Ishikawa (cell line): ENCODE measurements around the gene ENTREP3.
A peak's percentile ranks its signal among the peaks of the same experiment; 100 is the strongest.

Experiments
- CEBPB ChIP-seq: IDR thresholded peaks from 2 replicates; pipeline ENCODE4 v1.6.1; 2012
- CREB1 ChIP-seq: IDR thresholded peaks from 2 replicates; pipeline ENCODE4 v1.6.1; 2012; ENCODE audit warnings: low read depth
- EGR1 ChIP-seq: IDR thresholded peaks from 2 replicates; pipeline ENCODE4 v1.6.1; 2012
- EP300 ChIP-seq: IDR thresholded peaks from 2 replicates; pipeline ENCODE4 v1.6.1; 2012; ENCODE audit warnings: borderline replicate concordance
- FOXM1 ChIP-seq: IDR thresholded peaks from 2 replicates; pipeline ENCODE4 v1.6.1; 2012; ENCODE audit warnings: low read depth, borderline replicate concordance
- MAX ChIP-seq: IDR thresholded peaks from 2 replicates; pipeline ENCODE4 v1.6.1; 2012
- NFIC ChIP-seq: IDR thresholded peaks from 2 replicates; pipeline ENCODE4 v1.6.1; 2012
- RAD21 ChIP-seq: IDR thresholded peaks from 2 replicates; pipeline ENCODE4 v1.6.1; 2012; ENCODE audit warnings: low read depth
- REST ChIP-seq: IDR thresholded peaks from 2 replicates; pipeline ENCODE4 v1.6.1; 2012; ENCODE audit warnings: low read depth, mild to moderate bottlenecking
- TAF1 ChIP-seq: IDR thresholded peaks from 2 replicates; pipeline ENCODE4 v1.6.1; 2012; ENCODE audit warnings: low read depth, mild to moderate bottlenecking
- TCF12 ChIP-seq: IDR thresholded peaks from 2 replicates; pipeline ENCODE4 v1.6.1; 2012; ENCODE audit warnings: low read depth
- TEAD4 ChIP-seq: IDR thresholded peaks from 2 replicates; pipeline ENCODE4 v1.6.1; 2012
- USF1 ChIP-seq: IDR thresholded peaks from 2 replicates; pipeline ENCODE4 v1.6.1; 2012
- YY1 ChIP-seq: IDR thresholded peaks from 2 replicates; pipeline ENCODE4 v1.6.1; 2012; ENCODE audit warnings: low read depth
- ZBTB7A ChIP-seq: IDR thresholded peaks from 2 replicates; pipeline ENCODE4 v1.6.1; 2012; ENCODE audit warnings: low read depth

ENTREP3 gene

GRCh38 chr1:155250633-155251449, 4.4 kb downstream of the ENTREP3 start:
- peak; percentile 80 for TF ChIP-seq YY1
- no peak for TF ChIP-seq CREB1
- no peak for TF ChIP-seq REST
- peak; percentile 87 for TF ChIP-seq RAD21
- 0 out of 2 replicates have a peak, but pooled peaks have one; percentile 19 for TF ChIP-seq TCF12

- TF ChIP-seq CEBPB (no peak), RAD21 (no peak), FOXM1 (no peak), ZBTB7A (no peak), REST (no peak), CREB1 (no peak), NFIC (no peak), MAX (no peak)
These were observed 5.0 kb downstream of the ENTREP3 start for GRCh38 chr1:155250246-155250632.

- no peak for TF ChIP-seq CREB1
- TF ChIP-seq TCF12: no peak
- TF ChIP-seq REST: no peak
- no peak for TF ChIP-seq CEBPB
- TF ChIP-seq TEAD4: no peak
- TF ChIP-seq EGR1: no peak
- TF ChIP-seq USF1: no peak
- TF ChIP-seq NFIC: no peak
These were observed 7.4 kb downstream of the ENTREP3 start for GRCh38 chr1:155247667-155248553.

GRCh38 chr1:155245163-155245524, 10.1 kb downstream of the ENTREP3 start:
- no peak for TF ChIP-seq EP300
- TF ChIP-seq RAD21: no peak
- TF ChIP-seq EGR1: no peak
- no peak for TF ChIP-seq TCF12
- no peak for TF ChIP-seq ZBTB7A
- TF ChIP-seq YY1: no peak
- no peak for TF ChIP-seq TEAD4
- TF ChIP-seq NFIC: no peak
- TF ChIP-seq CEBPB: no peak
- TF ChIP-seq FOXM1: no peak
- TF ChIP-seq TAF1: no peak
- no peak for TF ChIP-seq CREB1
- no peak for TF ChIP-seq USF1
